Liver (tissue), 3 donors: ENCODE results near the gene NLRP9.

ENCODE experiments used
- HNF4G ChIP-seq: IDR thresholded peaks from 2 replicates; pipeline ENCODE4 v1.6.1; 2016; ENCODE audit warnings: antibody characterized with exemption
- JUND ChIP-seq, 2 donors: IDR thresholded peaks; 2 replicates each; pipeline ENCODE4 v1.6.1; 2016; ENCODE audit warnings: antibody characterized with exemption in 2 of 2
- RAD21 ChIP-seq, 2 donors: IDR thresholded peaks; 2 replicates each; pipeline ENCODE4 v1.6.1; 2016; ENCODE audit warnings: antibody characterized with exemption in 2 of 2, mild to moderate bottlenecking in 2 of 2
- SP1 ChIP-seq: IDR thresholded peaks from 2 replicates; pipeline ENCODE4 v1.6.1; 2018; ENCODE audit warnings: antibody characterized with exemption, mild to moderate bottlenecking
- TAF1 ChIP-seq: conservative IDR thresholded peaks from 2 replicates; pipeline ENCODE4 v1.6.1; 2016; ENCODE audit warnings: antibody characterized with exemption, mild to moderate bottlenecking
- YY1 ChIP-seq: IDR thresholded peaks from 2 replicates; pipeline ENCODE4 v1.6.1; 2016; ENCODE audit warnings: antibody characterized with exemption, mild to moderate bottlenecking
- TF ChIP-seq, protein P1 (sequence below): fragments of 150-350 bp; IDR thresholded peaks from 2 replicates; pipeline ENCODE4 v1.5.1; 2017; ENCODE audit warnings: improper control_type of control experiment, low read depth, low read length; ENCODE audit not compliant: missing input control
- TF ChIP-seq, protein P2 (sequence below): IDR thresholded peaks from 2 replicates; pipeline ENCODE4 v1.6.1; 2016; ENCODE audit warnings: antibody characterized with exemption
- TF ChIP-seq, protein P3 (sequence below): IDR thresholded peaks from 2 replicates; pipeline ENCODE4 v1.6.1; 2016; ENCODE audit warnings: antibody characterized with exemption
- TF ChIP-seq, protein P4 (sequence below): IDR thresholded peaks from 2 replicates; pipeline ENCODE4 v1.6.1; 2016; ENCODE audit warnings: antibody characterized with exemption, mild to moderate bottlenecking
- TF ChIP-seq, protein P5 (sequence below): IDR thresholded peaks from 2 replicates; pipeline ENCODE4 v1.6.1; 2016; ENCODE audit warnings: antibody characterized with exemption
- donor health status: healthy.
- donor health status: healthy.

DNA sequence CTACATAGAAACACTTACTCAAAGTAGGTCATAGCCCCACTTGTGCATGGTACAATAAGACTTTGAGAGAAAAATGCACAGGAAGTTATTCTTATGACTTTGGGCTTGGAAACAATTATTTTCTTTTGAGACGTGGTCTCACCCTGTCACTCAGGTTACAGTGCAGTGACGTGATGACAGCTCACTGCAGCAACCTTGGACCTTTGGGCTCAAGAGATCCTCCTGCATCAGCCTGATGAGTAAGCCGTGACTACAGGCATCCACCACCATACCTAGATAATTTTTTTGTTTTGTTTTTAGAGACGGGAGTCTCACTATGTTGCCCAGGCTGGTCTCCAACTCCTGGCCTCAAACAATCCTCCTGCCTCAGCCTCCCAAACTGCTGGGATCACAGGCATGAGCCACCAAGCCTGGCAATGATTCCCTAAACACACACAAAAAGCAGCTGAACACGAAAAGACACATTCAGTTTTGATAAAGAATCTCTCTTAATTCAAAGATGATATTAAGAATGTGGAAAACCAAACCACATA lies 17.9 kb downstream of the NLRP9 start:
- TF ChIP-seq, protein P1, sequence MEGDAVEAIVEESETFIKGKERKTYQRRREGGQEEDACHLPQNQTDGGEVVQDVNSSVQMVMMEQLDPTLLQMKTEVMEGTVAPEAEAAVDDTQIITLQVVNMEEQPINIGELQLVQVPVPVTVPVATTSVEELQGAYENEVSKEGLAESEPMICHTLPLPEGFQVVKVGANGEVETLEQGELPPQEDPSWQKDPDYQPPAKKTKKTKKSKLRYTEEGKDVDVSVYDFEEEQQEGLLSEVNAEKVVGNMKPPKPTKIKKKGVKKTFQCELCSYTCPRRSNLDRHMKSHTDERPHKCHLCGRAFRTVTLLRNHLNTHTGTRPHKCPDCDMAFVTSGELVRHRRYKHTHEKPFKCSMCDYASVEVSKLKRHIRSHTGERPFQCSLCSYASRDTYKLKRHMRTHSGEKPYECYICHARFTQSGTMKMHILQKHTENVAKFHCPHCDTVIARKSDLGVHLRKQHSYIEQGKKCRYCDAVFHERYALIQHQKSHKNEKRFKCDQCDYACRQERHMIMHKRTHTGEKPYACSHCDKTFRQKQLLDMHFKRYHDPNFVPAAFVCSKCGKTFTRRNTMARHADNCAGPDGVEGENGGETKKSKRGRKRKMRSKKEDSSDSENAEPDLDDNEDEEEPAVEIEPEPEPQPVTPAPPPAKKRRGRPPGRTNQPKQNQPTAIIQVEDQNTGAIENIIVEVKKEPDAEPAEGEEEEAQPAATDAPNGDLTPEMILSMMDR = no peak
- TF ChIP-seq TAF1 = no peak
- TF ChIP-seq RAD21 (IDR thresholded peaks at IDR 0.05) = no peak
- TF ChIP-seq, protein P2, sequence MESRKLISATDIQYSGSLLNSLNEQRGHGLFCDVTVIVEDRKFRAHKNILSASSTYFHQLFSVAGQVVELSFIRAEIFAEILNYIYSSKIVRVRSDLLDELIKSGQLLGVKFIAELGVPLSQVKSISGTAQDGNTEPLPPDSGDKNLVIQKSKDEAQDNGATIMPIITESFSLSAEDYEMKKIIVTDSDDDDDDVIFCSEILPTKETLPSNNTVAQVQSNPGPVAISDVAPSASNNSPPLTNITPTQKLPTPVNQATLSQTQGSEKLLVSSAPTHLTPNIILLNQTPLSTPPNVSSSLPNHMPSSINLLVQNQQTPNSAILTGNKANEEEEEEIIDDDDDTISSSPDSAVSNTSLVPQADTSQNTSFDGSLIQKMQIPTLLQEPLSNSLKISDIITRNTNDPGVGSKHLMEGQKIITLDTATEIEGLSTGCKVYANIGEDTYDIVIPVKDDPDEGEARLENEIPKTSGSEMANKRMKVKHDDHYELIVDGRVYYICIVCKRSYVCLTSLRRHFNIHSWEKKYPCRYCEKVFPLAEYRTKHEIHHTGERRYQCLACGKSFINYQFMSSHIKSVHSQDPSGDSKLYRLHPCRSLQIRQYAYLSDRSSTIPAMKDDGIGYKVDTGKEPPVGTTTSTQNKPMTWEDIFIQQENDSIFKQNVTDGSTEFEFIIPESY = no peak
- TF ChIP-seq JUND (IDR thresholded peaks at IDR 0.05) = no peak
- TF ChIP-seq, protein P3, sequence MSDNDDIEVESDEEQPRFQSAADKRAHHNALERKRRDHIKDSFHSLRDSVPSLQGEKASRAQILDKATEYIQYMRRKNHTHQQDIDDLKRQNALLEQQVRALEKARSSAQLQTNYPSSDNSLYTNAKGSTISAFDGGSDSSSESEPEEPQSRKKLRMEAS = no peak
- no peak for TF ChIP-seq YY1
- TF ChIP-seq, protein P4, sequence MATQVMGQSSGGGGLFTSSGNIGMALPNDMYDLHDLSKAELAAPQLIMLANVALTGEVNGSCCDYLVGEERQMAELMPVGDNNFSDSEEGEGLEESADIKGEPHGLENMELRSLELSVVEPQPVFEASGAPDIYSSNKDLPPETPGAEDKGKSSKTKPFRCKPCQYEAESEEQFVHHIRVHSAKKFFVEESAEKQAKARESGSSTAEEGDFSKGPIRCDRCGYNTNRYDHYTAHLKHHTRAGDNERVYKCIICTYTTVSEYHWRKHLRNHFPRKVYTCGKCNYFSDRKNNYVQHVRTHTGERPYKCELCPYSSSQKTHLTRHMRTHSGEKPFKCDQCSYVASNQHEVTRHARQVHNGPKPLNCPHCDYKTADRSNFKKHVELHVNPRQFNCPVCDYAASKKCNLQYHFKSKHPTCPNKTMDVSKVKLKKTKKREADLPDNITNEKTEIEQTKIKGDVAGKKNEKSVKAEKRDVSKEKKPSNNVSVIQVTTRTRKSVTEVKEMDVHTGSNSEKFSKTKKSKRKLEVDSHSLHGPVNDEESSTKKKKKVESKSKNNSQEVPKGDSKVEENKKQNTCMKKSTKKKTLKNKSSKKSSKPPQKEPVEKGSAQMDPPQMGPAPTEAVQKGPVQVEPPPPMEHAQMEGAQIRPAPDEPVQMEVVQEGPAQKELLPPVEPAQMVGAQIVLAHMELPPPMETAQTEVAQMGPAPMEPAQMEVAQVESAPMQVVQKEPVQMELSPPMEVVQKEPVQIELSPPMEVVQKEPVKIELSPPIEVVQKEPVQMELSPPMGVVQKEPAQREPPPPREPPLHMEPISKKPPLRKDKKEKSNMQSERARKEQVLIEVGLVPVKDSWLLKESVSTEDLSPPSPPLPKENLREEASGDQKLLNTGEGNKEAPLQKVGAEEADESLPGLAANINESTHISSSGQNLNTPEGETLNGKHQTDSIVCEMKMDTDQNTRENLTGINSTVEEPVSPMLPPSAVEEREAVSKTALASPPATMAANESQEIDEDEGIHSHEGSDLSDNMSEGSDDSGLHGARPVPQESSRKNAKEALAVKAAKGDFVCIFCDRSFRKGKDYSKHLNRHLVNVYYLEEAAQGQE = no peak
- TF ChIP-seq HNF4G = no peak
- TF ChIP-seq, protein P5, sequence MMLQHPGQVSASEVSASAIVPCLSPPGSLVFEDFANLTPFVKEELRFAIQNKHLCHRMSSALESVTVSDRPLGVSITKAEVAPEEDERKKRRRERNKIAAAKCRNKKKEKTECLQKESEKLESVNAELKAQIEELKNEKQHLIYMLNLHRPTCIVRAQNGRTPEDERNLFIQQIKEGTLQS = no peak
- no peak for TF ChIP-seq SP1
